Measurements from ENCODE around the gene EXD1.
"Not testable (repeated sequence)": the region's sequence is repeated elsewhere in the genome, so short reads cannot be mapped to it uniquely, and the experiment has no call there.

The EXD1 gene

GRCh38 chr15:41230650-41231421, at the start of gene EXD1, which contains the start of gene CHP1:
TSS of gene EXD1 (minus strand) at chr15:41230757. CDS start at chr15:41226575, 4,182 bp downstream.
TSS of gene CHP1 (plus strand) at chr15:41231268. CDS start at chr15:41231383, 115 bp downstream.
- DNase-seq = peak; percentile 96

DNA sequence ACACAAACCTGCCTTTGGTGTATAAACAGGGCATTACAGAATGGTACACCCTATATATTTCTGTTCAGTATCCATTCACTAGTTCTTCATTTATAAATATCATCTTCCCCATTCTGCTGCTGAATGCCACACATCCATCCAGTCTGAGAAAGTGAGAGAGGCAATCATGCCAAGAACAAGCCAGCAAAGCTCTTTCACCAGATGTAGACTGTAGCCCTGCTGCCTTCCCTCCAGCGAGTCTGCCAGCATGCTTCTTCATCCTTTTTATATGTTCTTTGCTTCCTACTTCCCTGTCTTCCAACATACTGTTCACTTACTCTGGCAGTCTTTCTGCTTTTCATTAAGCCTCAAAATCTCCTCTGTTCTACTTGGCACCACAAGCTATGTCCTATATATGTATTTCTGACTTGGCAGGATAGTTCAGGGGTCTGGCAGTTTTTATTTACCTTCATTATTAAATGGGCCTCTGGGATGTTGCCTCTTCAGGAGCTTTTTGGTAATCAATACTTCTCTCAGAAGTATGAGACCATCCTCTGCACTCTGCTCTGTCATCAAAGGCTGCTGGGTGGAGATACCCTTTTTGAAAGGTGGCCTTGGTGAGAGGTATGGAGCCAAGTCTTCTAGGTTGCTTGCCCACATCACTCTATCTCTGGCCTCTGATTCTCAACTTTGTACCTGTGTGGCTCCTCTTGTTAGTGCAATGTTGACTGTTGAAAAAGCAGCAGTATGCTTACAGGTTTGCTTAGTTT, 49.2 kb upstream of the EXD1 start:
- no peak for DNase-seq

GRCh38 chr15:41278319-41278718, 47.8 kb upstream of the EXD1 start:
- no peak for DNase-seq

GRCh38 chr15:41276831-41277230, 46.3 kb upstream of the EXD1 start:
- no peak for DNase-seq

GRCh38 chr15:41269887-41270286, 39.3 kb upstream of the EXD1 start:
- DNase-seq = no peak

DNA sequence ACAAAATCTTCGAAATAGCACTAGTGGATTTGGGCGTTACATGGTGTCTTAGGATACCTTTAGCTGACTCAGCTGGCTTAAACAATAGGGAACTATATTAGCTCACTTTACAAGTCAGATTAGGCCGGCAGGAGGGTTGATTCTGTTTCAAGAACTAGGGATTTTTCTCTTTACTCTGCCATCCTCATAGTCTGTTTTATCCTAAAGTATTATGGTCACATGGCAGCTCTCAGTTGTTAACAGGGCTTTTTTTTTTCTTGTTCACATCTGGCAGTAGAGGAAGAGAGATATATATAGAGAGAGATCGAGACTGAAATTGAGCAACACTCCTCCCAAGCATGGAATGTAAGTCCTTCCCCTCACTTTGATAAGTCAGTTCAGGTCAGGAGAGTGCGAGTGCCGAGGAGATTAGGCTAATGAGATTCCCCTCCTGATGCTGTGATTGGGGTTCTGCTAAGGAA, 33.4 kb upstream of the EXD1 start:
- no peak for DNase-seq

DNA sequence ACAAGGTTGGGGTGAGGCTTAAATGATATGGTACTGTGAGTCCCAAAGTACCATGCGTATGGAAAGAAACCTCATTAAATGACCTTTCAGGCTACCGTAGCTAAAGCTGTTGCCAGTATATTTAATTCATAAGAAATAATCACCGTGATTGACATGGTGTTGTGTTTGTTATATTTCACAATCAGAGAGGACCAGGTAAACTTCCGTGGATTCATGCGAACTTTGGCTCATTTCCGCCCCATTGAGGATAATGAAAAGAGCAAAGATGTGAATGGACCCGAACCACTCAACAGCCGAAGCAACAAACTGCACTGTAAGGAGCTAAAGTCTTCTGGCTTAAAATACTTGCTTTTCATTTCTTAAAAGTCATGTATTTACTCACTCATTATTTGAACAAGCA, 32.0 kb upstream of the EXD1 start:
- DNase-seq = no peak

DNA sequence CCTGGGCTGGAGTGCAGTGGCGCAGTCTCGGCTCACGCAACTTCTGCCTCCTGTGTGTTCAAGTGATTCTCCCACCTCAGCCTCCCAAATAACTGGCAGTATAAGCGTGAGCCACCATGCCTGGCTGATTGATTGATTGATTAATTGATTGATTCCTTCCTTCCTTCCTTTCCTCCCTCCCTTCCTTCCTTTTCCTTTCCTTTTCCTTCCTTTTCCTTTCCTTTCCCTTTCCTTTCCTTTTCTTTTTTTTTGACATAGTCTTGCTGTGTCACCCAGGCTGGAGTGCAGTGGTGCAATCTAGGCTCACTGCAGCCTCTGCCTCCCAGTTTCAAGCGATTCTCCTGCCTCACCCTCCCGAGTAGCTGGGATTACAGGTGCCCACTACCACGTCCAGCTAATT, 30.4 kb upstream of the EXD1 start:
- not testable (repeated sequence) for DNase-seq

DNA sequence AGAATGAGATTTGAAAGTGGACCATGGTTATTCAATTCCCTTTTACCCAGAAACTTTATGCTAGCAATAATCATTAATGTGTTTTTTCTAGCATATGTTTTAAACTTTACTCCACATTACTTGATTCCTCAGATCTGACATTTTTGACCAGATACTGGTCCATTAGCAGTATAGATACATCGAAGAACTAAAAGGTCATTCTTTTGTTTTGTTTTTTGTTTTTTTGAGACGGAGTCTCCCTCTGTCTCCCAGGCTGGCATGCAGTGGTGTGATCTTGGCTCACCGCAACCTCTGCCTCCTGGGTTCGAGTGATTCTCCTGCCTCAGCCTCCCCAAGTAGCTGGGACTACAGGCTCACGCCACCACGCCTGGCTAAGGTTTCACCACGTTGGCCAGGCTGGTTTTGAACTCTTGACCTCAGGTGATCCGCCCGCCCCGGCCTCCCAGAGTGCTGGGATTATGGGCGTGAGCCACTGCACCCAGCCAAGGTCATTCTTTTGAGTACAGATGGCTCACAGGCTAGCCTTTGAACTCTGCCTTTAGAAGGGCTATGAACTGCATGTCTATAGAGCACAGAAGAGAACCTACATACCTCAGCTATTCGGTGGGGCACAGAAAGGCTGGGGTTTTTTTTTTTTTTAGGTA, 29.1 kb upstream of the EXD1 start:
- DNase-seq = no peak

- no peak for DNase-seq
These were observed 28.4 kb upstream of the EXD1 start for GRCh38 chr15:41258750-41259471.

GRCh38 chr15:41256577-41257038, 26.1 kb upstream of the EXD1 start:
- DNase-seq = no peak

GRCh38 chr15:41256103-41256502, 25.5 kb upstream of the EXD1 start:
- no peak for DNase-seq

- DNase-seq = no peak
These were observed 24.0 kb upstream of the EXD1 start for GRCh38 chr15:41254560-41254959.

DNA sequence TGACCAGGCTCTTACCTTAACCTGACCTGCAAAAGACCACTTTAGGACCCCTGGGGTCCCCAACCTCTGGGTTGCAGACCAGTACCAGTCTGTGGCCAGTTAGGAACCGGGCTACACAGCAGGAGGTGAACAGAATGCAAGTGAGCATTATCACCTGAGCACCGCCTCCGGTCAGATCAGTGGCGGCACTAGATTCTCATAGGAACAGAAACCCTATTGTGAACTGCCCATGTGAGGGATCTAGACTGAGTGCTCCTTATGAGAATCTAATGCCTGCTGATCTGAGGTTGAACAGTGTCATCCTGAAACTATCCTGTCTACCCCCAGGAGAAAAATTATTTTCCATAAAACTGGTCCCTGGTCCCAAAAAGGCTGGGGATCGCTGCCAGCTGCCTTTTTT, 20.9 kb upstream of the EXD1 start:
- no peak for DNase-seq

- DNase-seq = not testable (repeated sequence)
These were observed 20.2 kb upstream of the EXD1 start for GRCh38 chr15:41250745-41251144.

DNA sequence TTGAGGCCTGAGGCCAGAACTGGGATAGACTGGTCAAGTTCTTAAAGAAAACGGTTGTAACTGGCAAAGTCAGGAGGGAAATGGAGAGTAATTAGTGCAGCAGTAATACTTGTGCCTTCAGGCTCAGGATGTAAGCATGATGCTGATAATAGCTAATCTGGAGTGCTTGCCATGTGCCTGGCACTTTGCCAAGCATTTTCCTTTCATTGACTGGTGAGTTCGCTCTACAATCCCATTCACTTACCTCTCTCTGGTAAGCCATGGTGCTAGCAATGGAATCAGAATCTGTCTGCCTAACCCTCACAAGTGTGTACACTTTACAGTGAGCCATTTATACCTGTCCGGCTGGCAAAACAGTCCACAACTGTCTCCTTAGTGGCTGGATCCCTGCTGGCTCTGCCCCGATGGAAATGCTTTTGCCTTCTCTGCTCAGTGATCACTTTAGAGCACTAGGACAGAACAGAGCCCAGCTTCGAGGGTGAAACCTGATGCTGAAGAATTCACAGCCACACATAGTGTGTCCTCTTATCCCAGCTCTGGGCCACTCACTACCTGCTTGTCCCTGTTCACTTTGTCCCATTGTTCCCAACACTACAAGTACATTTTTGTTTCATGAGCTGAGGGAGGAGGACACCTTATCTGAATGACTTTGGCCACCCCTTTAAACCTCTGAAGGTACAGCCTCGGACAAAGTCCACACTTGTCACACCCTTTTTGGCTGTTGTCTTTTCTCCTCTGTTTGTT, 10.8 kb upstream of the EXD1 start:
- peak; percentile 82 for DNase-seq

DNA sequence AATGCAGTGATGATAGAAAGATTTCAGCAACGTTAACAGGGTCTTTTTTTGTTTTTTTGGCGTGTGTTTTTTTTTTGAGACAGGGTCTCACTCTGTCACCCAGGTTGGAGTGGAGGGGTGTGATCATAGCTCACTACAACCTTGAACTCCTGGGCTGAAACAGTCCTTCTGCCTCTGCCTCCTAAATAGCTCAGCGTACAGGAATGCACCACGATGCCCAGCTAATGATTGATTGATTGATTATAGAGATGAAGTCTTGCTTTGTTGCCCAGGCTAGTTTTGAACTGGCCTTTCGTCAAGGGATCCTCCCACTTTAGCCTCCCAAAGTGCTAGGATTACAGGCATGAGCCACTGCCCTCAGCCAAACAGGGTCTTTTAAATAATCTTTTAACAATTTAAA, 7.5 kb upstream of the EXD1 start:
- DNase-seq = no peak

GRCh38 chr15:41235929-41236328, 5.4 kb upstream of the EXD1 start:
- DNase-seq = no peak

DNA sequence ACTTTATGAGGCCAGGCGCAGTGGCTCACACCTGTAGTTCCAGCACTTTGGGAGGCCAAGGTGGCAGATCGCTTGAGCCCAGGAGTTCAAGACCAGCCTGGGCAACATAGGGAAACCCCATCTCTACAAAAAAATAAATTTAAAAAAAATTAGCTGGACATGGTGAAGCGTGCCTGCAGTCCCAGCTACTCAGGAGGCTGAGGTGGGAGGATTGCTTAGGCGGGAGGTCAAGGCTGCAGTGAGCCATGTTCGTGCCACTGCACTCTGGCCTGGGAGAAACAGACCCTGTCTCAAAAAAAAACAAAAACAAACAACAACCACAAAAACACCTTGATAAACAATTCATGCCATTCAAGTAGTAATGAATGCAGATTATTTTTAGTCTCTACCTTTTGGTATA, 4.7 kb upstream of the EXD1 start:
- not testable (repeated sequence) for DNase-seq

DNA sequence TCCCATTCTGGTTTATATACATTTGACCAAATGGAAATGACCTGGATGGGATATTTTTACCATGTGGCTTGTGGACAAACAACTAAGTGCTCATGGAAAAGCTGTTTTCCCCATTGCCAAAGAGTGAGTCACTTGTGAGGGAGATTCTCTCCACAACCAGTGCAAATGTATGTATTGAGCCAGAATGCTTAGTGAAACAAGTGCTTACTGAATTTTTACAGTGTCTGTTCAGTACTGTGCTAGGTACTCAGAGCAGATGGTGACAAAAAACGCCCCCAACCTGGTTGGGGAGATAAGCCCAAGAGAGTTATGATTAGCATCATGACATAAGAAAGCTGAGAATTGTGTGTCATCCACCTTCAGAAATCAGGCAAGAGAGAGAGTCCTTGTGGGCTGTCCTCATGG, 2.8 kb upstream of the EXD1 start:
- no peak for DNase-seq

GRCh38 chr15:41231422-41232226, 1.1 kb upstream of the EXD1 start:
- DNase-seq = no peak
